Measurements from ENCODE around the gene CLEC4E. TPM values are rescaled to one million over a fixed set of nuclear protein-coding genes. Genes with fewer than 3 reads are reported as not detected.

The CLEC4E gene
- total and polyA plus RNA-seq, 2 of the 13 experiments (the other 11 are each of a cell fraction or from before 2014, with no cell fraction given) = not detected

DNA sequence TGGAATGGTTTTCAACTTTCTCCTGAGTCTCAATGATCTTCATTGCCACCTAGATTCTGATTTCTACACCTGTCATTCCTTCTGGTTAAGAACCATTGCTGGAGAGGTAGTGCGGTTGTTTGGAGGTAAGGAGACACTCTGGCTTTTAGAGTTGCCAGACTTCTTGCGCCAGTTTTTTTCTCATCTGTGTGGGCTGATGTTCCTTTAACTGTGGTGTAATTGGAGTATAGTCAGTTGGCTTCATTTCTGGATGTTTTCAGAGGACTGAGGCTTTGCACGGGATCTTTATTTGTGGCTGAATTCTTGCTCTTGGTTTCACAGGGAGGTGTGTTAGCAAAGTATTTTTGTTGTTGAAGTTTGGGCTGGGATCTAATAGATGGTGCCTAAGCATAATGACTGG is 33.1 kb downstream of the CLEC4E start (continued):
- TF ChIP-seq AKNA (CRISPR knock-in tag; IDR thresholded peaks at IDR 0.05; ENCODE audit: borderline replicate concordance) = no peak
- no peak for TF ChIP-seq ZNF550 (CRISPR knock-in tag; IDR thresholded peaks at IDR 0.05; ENCODE audit: borderline replicate concordance)
- TF ChIP-seq ZNF768 (CRISPR knock-in tag; IDR thresholded peaks at IDR 0.05) = no peak
- no peak for TF ChIP-seq SMAD1 (CRISPR knock-in tag; IDR thresholded peaks at IDR 0.05; ENCODE audit: borderline replicate concordance, low read depth)
- no peak for TF ChIP-seq TAF1 (CRISPR knock-in tag; IDR thresholded peaks at IDR 0.05)
- no peak for TF ChIP-seq SMAD9 (CRISPR knock-in tag; IDR thresholded peaks at IDR 0.05)
- TF ChIP-seq KDM6A (CRISPR knock-in tag; IDR thresholded peaks at IDR 0.05; ENCODE audit: low read depth) = no peak
- no peak for TF ChIP-seq THRA (CRISPR knock-in tag; IDR thresholded peaks at IDR 0.05; ENCODE audit: borderline replicate concordance)
- no peak for TF ChIP-seq CHCHD3 (CRISPR knock-in tag; IDR thresholded peaks at IDR 0.05)
- TF ChIP-seq KLF6 (CRISPR knock-in tag; IDR thresholded peaks at IDR 0.05) = no peak
- TF ChIP-seq SPEN (CRISPR knock-in tag; IDR thresholded peaks at IDR 0.05; ENCODE audit: low read depth) = no peak
- TF ChIP-seq MEF2D (CRISPR knock-in tag; IDR thresholded peaks at IDR 0.05) = no peak
